SK-N-SH treated with all-trans-retinoic acid at 6 μM for 48 hours (cell line): ENCODE measurements around the gene NEK4.

Experiments
- ATAC-seq: fragments of 200-7000 bp; cut with Tn5 transposase; 3 replicates; pipeline ENCODE4 v1.9.1; 2020; ENCODE audit warnings: mild to moderate bottlenecking, moderate library complexity
- ARNTL ChIP-seq: fragments of 450-650 bp; formaldehyde crosslinking; IDR thresholded peaks from 2 replicates; pipeline ENCODE4 v1.5.0; 2020; ENCODE audit warnings: low read depth, mild to moderate bottlenecking, moderate library complexity, borderline replicate concordance
- BACH2 ChIP-seq: fragments of 250-450 bp; sonication (Bioruptor Pico); IDR thresholded peaks from 2 replicates; pipeline ENCODE4 v1.9.0; 2021; ENCODE audit warnings: mild to moderate bottlenecking, borderline replicate concordance
- CSDC2 ChIP-seq: fragments of 250-450 bp; sonication (Bioruptor Pico); IDR thresholded peaks from 2 replicates; pipeline ENCODE4 v1.5.0; 2020; ENCODE audit warnings: mild to moderate bottlenecking, moderate library complexity
- CSRNP3 ChIP-seq: fragments of 250-450 bp; sonication (Bioruptor Pico); IDR thresholded peaks from 2 replicates; pipeline ENCODE4 v1.5.1; 2021; ENCODE audit warnings: mild to moderate bottlenecking, moderate library complexity
- GLIS3 ChIP-seq: fragments of 250-450 bp; sonication (Bioruptor Pico); IDR thresholded peaks from 2 replicates; pipeline ENCODE4 v1.5.0; 2020; ENCODE audit warnings: mild to moderate bottlenecking, moderate library complexity
- ISL1 ChIP-seq: fragments of 250-450 bp; sonication (Bioruptor Pico); IDR thresholded peaks from 2 replicates; pipeline ENCODE4 v2.1.2; 2022; ENCODE audit warnings: mild to moderate bottlenecking, moderate library complexity
- OSR1 ChIP-seq: fragments of 250-450 bp; sonication (Bioruptor Pico); IDR thresholded peaks from 2 replicates; pipeline ENCODE4 v1.8.0; 2022; ENCODE audit warnings: moderate library complexity, mild to moderate bottlenecking, inconsistent platforms
- PATZ1 ChIP-seq: fragments of 250-450 bp; sonication (Bioruptor Pico); IDR thresholded peaks from 2 replicates; pipeline ENCODE4 v1.8.0; 2020; ENCODE audit warnings: mild to moderate bottlenecking, moderate library complexity, borderline replicate concordance
- PPARA ChIP-seq: fragments of 250-450 bp; sonication (Bioruptor Pico); IDR thresholded peaks from 2 replicates; pipeline ENCODE4 v1.5.0; 2020; ENCODE audit warnings: mild to moderate bottlenecking, borderline replicate concordance
- RARB ChIP-seq: fragments of 250-450 bp; sonication (Bioruptor Pico); IDR thresholded peaks from 2 replicates; pipeline ENCODE4 v1.8.0; 2021; ENCODE audit warnings: mild to moderate bottlenecking, moderate library complexity
- SNAI2 ChIP-seq: fragments of 250-450 bp; sonication (Bioruptor Pico); IDR thresholded peaks from 2 replicates; pipeline ENCODE4 v1.5.0; 2020; ENCODE audit warnings: mild to moderate bottlenecking, moderate library complexity
- TCF4 ChIP-seq: fragments of 250-450 bp; sonication (Bioruptor Pico); IDR thresholded peaks from 2 replicates; pipeline ENCODE4 v1.8.0; 2021; ENCODE audit warnings: mild to moderate bottlenecking, moderate library complexity, borderline replicate concordance
- TOX ChIP-seq: fragments of 250-450 bp; sonication (Bioruptor Pico); IDR thresholded peaks from 2 replicates; pipeline ENCODE4 v1.8.0; 2021; ENCODE audit warnings: mild to moderate bottlenecking, moderate library complexity, borderline replicate concordance
- ZC3H10 ChIP-seq: fragments of 250-450 bp; sonication (Bioruptor Pico); IDR thresholded peaks from 2 replicates; pipeline ENCODE4 v1.5.1; 2021; ENCODE audit warnings: mild to moderate bottlenecking, moderate library complexity
- ZFP3 ChIP-seq: fragments of 250-450 bp; sonication (Bioruptor Pico); IDR thresholded peaks from 2 replicates; pipeline ENCODE4 v1.5.0; 2020; ENCODE audit warnings: mild to moderate bottlenecking, moderate library complexity
- ZFP30 ChIP-seq: fragments of 450-650 bp; formaldehyde crosslinking; IDR thresholded peaks from 2 replicates; pipeline ENCODE4 v1.5.0; 2022; ENCODE audit warnings: mild to moderate bottlenecking, moderate library complexity
- ZNF565 ChIP-seq: fragments of 450-650 bp; formaldehyde crosslinking; conservative IDR thresholded peaks from 2 replicates; pipeline ENCODE4 v1.5.0; 2020; ENCODE audit warnings: low read depth, mild to moderate bottlenecking, moderate library complexity
- ZNF70 ChIP-seq: fragments of 450-650 bp; formaldehyde crosslinking; IDR thresholded peaks from 2 replicates; pipeline ENCODE4 v1.5.0; 2020; ENCODE audit warnings: mild to moderate bottlenecking, moderate library complexity
- TF ChIP-seq, protein P1 (sequence below): fragments of 250-450 bp; sonication (Bioruptor Pico); IDR thresholded peaks from 2 replicates; pipeline ENCODE4 v1.5.1; 2020; ENCODE audit warnings: low read depth, mild to moderate bottlenecking, moderate library complexity
- TF ChIP-seq, protein P2 (sequence below): fragments of 250-450 bp; sonication (Bioruptor Pico); IDR thresholded peaks from 2 replicates; pipeline ENCODE4 v1.8.0; 2021; ENCODE audit warnings: low read depth, mild to moderate bottlenecking, moderate library complexity, borderline replicate concordance
- TF ChIP-seq, protein P3 (sequence below): fragments of 250-450 bp; sonication (Bioruptor Pico); IDR thresholded peaks from 2 replicates; pipeline ENCODE4 v1.5.0; 2020; ENCODE audit warnings: mild to moderate bottlenecking, moderate library complexity

The NEK4 gene

GRCh38 chr3:52774901-52775864 is 4.4 kb upstream of the NEK4 start:
- ATAC-seq, result no peak
- TF ChIP-seq TOX (CRISPR knock-in tag), result no peak
- no peak for TF ChIP-seq BACH2
- no peak for TF ChIP-seq ZFP3 (CRISPR knock-in tag)
- TF ChIP-seq ISL1 (CRISPR knock-in tag), result no peak
- TF ChIP-seq OSR1 (CRISPR knock-in tag), result no peak
- no peak for TF ChIP-seq ZFP30 (CRISPR knock-in tag)
- no peak for TF ChIP-seq SNAI2 (CRISPR knock-in tag)
- no peak for TF ChIP-seq ZNF565
- TF ChIP-seq TCF4 (CRISPR knock-in tag), result no peak
- TF ChIP-seq CSRNP3 (CRISPR knock-in tag), result no peak
- TF ChIP-seq, protein P1, sequence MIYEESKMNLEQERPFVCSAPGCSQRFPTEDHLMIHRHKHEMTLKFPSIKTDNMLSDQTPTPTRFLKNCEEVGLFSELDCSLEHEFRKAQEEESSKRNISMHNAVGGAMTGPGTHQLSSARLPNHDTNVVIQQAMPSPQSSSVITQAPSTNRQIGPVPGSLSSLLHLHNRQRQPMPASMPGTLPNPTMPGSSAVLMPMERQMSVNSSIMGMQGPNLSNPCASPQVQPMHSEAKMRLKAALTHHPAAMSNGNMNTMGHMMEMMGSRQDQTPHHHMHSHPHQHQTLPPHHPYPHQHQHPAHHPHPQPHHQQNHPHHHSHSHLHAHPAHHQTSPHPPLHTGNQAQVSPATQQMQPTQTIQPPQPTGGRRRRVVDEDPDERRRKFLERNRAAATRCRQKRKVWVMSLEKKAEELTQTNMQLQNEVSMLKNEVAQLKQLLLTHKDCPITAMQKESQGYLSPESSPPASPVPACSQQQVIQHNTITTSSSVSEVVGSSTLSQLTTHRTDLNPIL, result no peak
- no peak for TF ChIP-seq PATZ1 (CRISPR knock-in tag)
- TF ChIP-seq, all 23 proteins: peak for 0

DNA sequence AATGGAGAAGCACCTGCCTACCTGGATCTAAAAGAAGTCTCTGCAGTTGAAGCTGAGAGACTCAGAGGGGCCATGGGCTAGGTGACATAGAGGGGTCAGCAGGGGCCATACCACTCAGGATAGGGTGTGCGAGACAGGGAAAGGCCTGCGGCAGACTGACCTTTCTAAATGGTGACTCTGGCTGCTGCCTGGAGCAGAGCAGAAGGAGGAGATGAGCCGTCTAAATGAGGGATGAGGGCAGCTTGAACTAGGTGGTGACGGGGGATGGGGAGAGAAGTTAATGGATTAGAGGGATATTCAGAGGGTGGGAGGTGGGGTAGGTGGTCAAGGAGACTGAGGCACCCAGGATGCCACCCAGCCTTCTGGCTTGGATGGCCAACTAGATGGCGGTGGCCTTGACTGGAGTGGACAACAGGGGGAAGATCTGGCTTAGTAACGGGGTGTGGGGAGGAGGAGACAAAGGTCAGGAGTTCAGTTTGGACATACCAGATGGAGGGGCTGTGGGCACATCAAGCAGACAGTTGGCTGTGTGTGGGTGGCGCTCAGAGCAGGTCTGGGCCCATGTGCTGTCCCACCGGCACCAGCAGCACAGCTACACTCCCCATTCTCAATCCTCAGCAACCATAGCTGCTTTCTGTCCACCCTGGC is 3.5 kb upstream of the NEK4 start:
- ATAC-seq, result no peak
- TF ChIP-seq TOX (CRISPR knock-in tag), result no peak
- no peak for TF ChIP-seq RARB (CRISPR knock-in tag)
- TF ChIP-seq ZNF565, result no peak
- no peak for TF ChIP-seq ISL1 (CRISPR knock-in tag)
- TF ChIP-seq ZC3H10 (CRISPR knock-in tag), result no peak
- TF ChIP-seq ARNTL (CRISPR knock-in tag), result no peak
- TF ChIP-seq, protein P2, sequence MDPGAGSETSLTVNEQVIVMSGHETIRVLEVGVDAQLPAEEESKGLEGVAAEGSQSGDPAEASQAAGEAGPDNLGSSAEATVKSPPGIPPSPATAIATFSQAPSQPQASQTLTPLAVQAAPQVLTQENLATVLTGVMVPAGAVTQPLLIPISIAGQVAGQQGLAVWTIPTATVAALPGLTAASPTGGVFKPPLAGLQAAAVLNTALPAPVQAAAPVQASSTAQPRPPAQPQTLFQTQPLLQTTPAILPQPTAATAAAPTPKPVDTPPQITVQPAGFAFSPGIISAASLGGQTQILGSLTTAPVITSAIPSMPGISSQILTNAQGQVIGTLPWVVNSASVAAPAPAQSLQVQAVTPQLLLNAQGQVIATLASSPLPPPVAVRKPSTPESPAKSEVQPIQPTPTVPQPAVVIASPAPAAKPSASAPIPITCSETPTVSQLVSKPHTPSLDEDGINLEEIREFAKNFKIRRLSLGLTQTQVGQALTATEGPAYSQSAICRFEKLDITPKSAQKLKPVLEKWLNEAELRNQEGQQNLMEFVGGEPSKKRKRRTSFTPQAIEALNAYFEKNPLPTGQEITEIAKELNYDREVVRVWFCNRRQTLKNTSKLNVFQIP (CRISPR knock-in tag), result no peak
- TF ChIP-seq CSDC2 (CRISPR knock-in tag), result no peak
- TF ChIP-seq ZNF70 (CRISPR knock-in tag), result no peak
- no peak for TF ChIP-seq BACH2
- TF ChIP-seq GLIS3 (CRISPR knock-in tag), result no peak
- TF ChIP-seq, protein P3, sequence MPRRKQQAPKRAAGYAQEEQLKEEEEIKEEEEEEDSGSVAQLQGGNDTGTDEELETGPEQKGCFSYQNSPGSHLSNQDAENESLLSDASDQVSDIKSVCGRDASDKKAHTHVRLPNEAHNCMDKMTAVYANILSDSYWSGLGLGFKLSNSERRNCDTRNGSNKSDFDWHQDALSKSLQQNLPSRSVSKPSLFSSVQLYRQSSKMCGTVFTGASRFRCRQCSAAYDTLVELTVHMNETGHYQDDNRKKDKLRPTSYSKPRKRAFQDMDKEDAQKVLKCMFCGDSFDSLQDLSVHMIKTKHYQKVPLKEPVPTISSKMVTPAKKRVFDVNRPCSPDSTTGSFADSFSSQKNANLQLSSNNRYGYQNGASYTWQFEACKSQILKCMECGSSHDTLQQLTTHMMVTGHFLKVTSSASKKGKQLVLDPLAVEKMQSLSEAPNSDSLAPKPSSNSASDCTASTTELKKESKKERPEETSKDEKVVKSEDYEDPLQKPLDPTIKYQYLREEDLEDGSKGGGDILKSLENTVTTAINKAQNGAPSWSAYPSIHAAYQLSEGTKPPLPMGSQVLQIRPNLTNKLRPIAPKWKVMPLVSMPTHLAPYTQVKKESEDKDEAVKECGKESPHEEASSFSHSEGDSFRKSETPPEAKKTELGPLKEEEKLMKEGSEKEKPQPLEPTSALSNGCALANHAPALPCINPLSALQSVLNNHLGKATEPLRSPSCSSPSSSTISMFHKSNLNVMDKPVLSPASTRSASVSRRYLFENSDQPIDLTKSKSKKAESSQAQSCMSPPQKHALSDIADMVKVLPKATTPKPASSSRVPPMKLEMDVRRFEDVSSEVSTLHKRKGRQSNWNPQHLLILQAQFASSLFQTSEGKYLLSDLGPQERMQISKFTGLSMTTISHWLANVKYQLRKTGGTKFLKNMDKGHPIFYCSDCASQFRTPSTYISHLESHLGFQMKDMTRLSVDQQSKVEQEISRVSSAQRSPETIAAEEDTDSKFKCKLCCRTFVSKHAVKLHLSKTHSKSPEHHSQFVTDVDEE, result no peak
- TF ChIP-seq ZFP30 (CRISPR knock-in tag), result no peak
- no peak for TF ChIP-seq TCF4 (CRISPR knock-in tag)
- no peak for TF ChIP-seq PATZ1 (CRISPR knock-in tag)
- TF ChIP-seq PPARA (CRISPR knock-in tag), result no peak
- TF ChIP-seq, protein P1, result no peak
- no peak for TF ChIP-seq SNAI2 (CRISPR knock-in tag)
- no peak for TF ChIP-seq CSRNP3 (CRISPR knock-in tag)
